ENCODE measurements around the gene DGCR6L.
"Not testable (repeated sequence)": the region's sequence is repeated elsewhere in the genome, so short reads cannot be mapped to it uniquely, and the experiment has no call there.

Gene DGCR6L

GRCh38 chr22:20325996-20326395, 6.1 kb upstream of the DGCR6L start:
- peak; percentile 0 for DNase-seq (ENCODE audit: low spot score)

- peak; percentile 1 for DNase-seq (ENCODE audit: low spot score)
Observed at GRCh38 chr22:20324139-20324516, 4.3 kb upstream of the DGCR6L start.

DNA sequence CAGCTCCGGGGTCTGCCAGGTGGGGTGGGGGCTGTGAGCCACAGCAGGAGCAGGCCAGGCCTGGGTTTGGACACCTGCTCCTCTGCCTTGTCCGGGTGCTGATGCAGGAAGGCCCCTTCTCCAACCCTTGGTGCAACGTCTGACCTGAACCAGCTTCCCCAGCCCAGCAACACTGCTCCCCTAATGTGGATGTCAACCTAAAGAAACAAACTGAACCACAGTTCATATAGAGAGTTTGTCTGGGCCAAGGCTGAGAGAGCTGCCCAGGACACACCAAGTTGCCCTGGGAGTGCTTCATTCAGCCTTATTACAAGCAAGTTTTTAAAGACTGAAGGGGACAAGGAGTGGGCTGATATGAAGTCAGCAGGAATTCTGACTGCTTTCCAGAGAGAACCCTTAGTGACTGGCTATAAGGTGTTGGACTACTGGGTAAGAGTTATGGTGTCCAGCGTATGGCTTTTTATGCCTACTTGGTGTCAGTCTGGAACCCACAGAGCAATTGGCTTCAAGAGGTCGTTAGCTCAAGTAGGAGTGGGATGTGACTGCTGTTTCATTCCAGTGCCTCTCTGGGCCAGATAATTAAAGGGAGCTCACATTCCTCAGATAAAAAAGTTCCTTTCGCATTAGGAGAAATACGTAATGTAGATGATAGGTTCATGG, 1.8 kb upstream of the DGCR6L start:
- DNase-seq (ENCODE audit: low spot score): peak; percentile 1

DNA sequence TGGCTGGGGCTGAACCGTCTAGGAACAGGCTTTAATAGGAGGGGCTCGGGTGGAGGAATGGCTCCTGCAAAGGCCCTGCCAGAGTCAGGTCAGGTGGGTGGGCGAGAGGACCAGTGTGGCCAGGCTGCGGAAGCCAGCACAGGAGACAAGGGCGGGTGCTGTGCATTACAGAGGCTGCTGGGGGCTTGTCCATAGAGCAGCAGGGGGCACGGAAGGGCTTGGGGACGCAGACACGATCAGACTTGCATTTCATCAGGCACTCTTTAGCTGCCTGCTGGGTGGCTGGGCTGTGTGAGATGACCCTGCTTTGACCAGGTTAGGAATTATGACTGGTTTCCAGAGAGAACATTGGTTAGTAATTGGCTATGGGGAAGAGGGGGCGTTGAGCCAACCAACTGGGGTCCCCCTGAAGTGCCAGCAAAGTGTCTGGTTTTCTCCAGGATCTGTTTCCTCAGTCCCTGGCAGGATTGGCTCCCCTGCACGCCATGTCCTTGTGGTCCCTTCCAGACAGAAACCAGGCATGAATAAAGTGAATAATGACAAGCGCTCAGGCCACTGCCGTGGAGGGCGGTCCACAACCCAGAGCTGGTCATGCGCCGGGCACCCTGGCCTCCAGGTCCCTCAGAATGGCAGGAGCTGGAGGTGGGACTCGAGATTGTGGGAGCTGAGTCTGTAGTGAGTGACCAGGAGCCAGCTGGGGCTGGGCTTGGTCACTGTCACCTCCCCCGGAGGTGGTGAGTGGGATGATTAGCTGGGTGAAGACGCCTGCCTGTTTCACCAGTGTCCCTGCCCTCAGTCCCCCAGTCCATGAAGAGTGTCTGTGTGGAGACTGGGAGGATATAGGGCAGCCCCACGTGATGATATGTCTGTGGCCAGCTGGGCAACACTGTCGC, 1.0 kb upstream of the DGCR6L start:
- DNase-seq (ENCODE audit: low spot score): peak; percentile 55

- peak; percentile 47 for DNase-seq (ENCODE audit: low spot score)
Observed at GRCh38 chr22:20319041-20319744, 667 bp downstream of the DGCR6L start.

GRCh38 chr22:20318043-20318688, 1.7 kb downstream of the DGCR6L start:
- peak; percentile 0 for DNase-seq (ENCODE audit: low spot score)

DNA sequence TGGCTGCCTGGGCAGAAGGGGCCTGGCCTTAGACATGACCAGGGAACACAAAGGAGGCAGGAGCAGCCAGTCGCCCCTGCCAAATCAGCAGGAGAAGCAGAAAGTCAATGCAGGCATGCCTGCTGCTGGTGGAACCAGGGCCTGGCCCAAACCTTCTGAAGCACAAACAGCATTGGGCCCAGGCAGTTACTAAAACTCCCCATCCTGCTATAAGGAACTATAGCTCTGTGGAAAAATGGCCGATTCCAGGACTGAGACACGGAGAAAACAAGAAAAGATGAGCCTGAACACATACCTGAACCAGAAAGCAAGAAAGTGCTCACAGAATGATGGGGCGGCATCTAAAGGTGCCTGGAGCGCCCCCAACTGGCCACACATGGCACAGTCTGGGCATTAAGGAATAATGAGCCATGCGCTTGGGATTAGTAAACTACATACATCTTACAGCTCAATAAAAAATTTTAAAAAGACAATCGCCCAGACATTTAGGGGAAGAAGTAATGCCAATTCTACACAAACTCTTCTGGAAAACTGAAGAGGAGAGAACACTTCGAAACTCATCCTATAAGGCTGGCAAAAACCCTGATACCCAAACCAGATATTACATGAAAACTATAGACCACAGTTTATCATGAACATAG, 2.3 kb downstream of the DGCR6L start:
- peak; percentile 9 for DNase-seq (ENCODE audit: low spot score)

GRCh38 chr22:20316844-20317401, 2.9 kb downstream of the DGCR6L start:
- peak; percentile 3 for DNase-seq (ENCODE audit: low spot score)

GRCh38 chr22:20316217-20316843, 3.5 kb downstream of the DGCR6L start:
- DNase-seq (ENCODE audit: low spot score): peak; percentile 2

- DNase-seq (ENCODE audit: low spot score): no peak
Observed at GRCh38 chr22:20315337-20316216, 4.3 kb downstream of the DGCR6L start.

DNA sequence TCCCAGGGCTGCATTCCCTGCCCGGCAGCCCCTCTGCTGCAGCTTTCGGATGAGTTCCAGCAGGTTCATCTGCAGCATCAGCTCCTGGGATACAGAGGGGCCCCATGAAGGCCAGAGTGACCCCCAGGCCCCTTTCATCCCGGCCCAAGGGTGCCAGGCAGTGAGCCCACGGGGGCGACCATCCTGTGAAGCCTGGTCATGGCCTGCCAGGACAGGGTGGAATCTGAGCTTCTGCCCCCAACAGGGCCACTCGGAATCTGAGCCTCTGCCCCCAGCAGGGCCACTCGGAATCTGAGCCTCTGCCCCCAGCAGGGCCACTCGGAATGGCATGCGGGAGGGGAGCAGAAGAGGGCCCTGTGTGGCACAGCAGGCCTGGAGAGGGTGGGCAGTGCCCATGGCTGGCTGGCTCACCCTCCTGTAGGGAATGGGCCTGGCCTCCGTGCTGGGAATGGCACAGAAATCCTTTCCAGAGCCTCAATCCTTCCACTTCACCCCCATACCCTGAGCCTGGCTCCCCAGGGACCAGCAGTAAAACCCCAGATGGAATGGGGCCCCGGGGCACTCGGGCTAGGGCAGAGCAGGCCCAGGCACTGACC, 5.0 kb downstream of the DGCR6L start:
- DNase-seq (ENCODE audit: low spot score): not testable (repeated sequence)

DNA sequence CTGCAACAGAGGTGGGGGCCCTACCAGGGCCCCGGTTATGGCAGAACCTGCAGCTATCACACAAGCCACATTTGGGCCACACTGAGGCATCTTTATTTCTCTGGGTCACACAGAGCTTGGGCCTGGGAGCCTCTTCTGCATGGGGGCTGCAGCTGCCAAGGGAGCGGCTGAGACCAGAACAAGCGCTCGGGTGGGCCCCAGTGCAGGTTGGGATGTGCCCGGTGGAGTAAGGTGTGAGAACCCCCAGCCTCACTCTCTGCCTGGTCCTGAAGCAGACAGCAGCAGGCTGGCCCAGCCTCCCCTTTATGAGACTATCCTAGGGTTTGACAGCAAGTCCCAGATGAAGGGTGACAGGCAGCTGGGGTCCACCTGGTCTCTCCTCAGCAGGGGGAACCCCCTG, 5.7 kb downstream of the DGCR6L start:
- not testable (repeated sequence) for DNase-seq (ENCODE audit: low spot score)

- not testable (repeated sequence) for DNase-seq (ENCODE audit: low spot score)
Observed at GRCh38 chr22:20313306-20314077, 6.4 kb downstream of the DGCR6L start.

DNA sequence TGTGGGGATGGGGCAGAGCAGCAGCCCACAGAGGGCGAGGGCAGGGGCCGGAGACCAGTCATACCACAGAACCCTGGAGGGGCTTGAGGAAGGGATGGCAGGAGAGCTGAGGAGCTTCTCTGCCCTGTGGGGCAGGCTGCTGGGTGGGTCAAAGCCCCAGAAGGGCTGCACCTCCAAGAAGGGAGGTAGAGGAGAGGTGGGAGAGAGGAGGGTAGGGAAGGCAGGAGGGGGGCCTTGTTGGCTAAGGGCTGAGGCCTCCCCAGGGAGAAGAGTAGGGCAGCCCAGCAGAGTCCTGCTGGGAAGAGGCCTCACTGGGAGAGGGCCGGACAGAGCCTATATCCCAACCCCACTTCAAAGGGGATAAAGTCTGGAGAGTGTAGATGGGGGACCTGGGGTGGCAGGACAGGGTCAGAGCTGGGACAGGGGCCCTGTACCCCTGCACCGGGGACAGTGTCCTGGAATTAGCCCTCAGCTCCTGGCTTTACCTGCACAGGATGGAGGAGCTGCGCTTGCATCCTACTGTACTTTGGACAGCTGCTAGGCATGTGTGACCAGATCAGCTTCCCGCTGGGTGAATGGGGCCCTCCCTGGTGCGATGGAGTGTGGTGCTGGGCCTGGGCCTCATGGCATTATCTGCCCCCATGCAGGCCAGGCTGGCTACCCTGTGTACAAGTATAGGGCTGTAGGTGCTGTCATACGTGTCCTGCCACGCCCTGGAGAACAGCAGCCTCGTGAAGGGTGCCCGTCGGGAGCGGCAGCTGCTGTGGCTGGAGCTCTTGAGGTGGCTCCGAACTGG, 7.3 kb downstream of the DGCR6L start:
- DNase-seq (ENCODE audit: low spot score): no peak

GRCh38 chr22:20311249-20312062, 8.4 kb downstream of the DGCR6L start:
- DNase-seq (ENCODE audit: low spot score): not testable (repeated sequence)

- DNase-seq (ENCODE audit: low spot score): not testable (repeated sequence)
Observed at GRCh38 chr22:20310773-20311172, 9.1 kb downstream of the DGCR6L start.

Measured in SK-N-DZ (cell line).